ENCODE results near the gene PABPC1L2B. TPM values are rescaled to one million over a fixed set of nuclear protein-coding genes. Genes with fewer than 3 reads are reported as not detected.

The PABPC1L2B gene
- total and polyA plus RNA-seq, 2 of the 8 experiments (the other 6 are each of a cell fraction or from before 2014, with no cell fraction given): 1.5 to 1.7 TPM

- Histone ChIP-seq H3K79me2 (ENCODE audit: control insufficient read depth in 1 of 2, insufficient read depth in 2 of 2, low read length in 2 of 2) (no peaks in the 10 kb centered on the region), H4K91ac (replicated peaks; ENCODE audit: insufficient read length, low read length) (no peak overlapping the region), H4K20me1 (replicated peaks in 1 of 2; ENCODE audit: control insufficient read depth in 1 of 2, insufficient read depth in 2 of 2, low read length in 2 of 2) (no peaks in the 10 kb centered on the region), H3K27me3 (replicated peaks in 1 of 4; ENCODE audit: control insufficient read depth in 3 of 4, extremely low read depth in 1 of 4, insufficient read depth in 3 of 4, low read length in 3 of 4) (no peaks in the 10 kb centered on the region), H3K9me3 (ENCODE audit: insufficient read depth in 2 of 2, low read depth in 1 of 2, low read length in 1 of 2) (no peaks in the 10 kb centered on the region), H3K4me1 (replicated peaks in 1 of 4; ENCODE audit: control insufficient read depth in 3 of 4, insufficient read depth in 4 of 4, low read length in 3 of 4) (no peaks in the 10 kb centered on the region; a peak in 4 of 7 replicates), H3K4me2 (ENCODE audit: insufficient read depth in 1 of 2, low read depth in 2 of 2, low read length in 2 of 2) (no peak overlapping the region), H4K8ac (ENCODE audit: extremely low read depth, insufficient read depth, low read length) (no peak overlapping the region), H3K4me3 (ENCODE audit: extremely low read depth in 1 of 4, insufficient read depth in 2 of 4, low read depth in 3 of 4, low read length in 4 of 4) (no peak overlapping the region), H3K4ac (replicated peaks; ENCODE audit: insufficient read length, low read depth, low read length) (no peak overlapping the region), H2BK15ac (ENCODE audit: low read length) (no peak overlapping the region), H2BK20ac (ENCODE audit: low read length) (no peak overlapping the region), H2BK5ac (ENCODE audit: low read depth, low read length) (no peak overlapping the region), H2AFZ (ENCODE audit: low read length) (no peak overlapping the region), H3K79me1 (ENCODE audit: low read depth, low read length) (no peaks in the 10 kb centered on the region), H3K36me3 (ENCODE audit: control insufficient read depth in 2 of 4, insufficient read depth in 4 of 4, low read length in 3 of 4) (no peaks in the 10 kb centered on the region), H3K56ac (replicated peaks; ENCODE audit: insufficient read length, low read depth, low read length) (no peak overlapping the region), H4K5ac (ENCODE audit: insufficient read length, low read depth, low read length) (no peak overlapping the region), H3K9ac (replicated peaks in 1 of 4; ENCODE audit: extremely low read depth in 1 of 4, low read depth in 3 of 4, low read length in 3 of 4) (no peak overlapping the region), H2BK12ac (ENCODE audit: low read depth, low read length) (no peak overlapping the region), H2BK120ac (replicated peaks; ENCODE audit: low read depth, low read length) (no peak overlapping the region), H3K23me2 (ENCODE audit: low read depth, low read length) (no peaks in the 10 kb centered on the region), H3K18ac (ENCODE audit: extremely low read depth, low read length) (no peak overlapping the region), H2AK5ac (ENCODE audit: low read depth, low read length) (no peak overlapping the region), H3K23ac (ENCODE audit: insufficient read length) (no peak overlapping the region), H3K27ac (ENCODE audit: low read depth, low read length) (no peak overlapping the region), H3K14ac (ENCODE audit: insufficient read length) (no peak overlapping the region)
- no peak for FAIRE-seq
- CTCF ChIA-PET (ENCODE audit: partially characterized antibody): no interaction called here
- POLR2A ChIA-PET (ENCODE audit: partially characterized antibody): no interaction called here
- DNase-seq (ENCODE audit: low read depth in 1 of 2, low spot score in 2 of 2): no peak
- TF ChIP-seq HDAC2 (IDR thresholded peaks at IDR 0.05; ENCODE audit: borderline replicate concordance in 1 of 2, low read depth in 2 of 2, low read length in 2 of 2) (no peak), RXRA (IDR thresholded peaks at IDR 0.05; ENCODE audit: insufficient read depth, low read depth, low read length) (no peak), YY1 (IDR thresholded peaks at IDR 0.05; ENCODE audit: low read depth, low read length) (no peak), CHD2 (IDR thresholded peaks at IDR 0.05; ENCODE audit: low read length) (no peak), SRF (IDR thresholded peaks at IDR 0.05; ENCODE audit: low read depth, low read length) (no peak), SP2 (IDR thresholded peaks at IDR 0.05; ENCODE audit: low read length) (no peak), ASH2L (IDR thresholded peaks at IDR 0.05; ENCODE audit: low read length) (no peak)
- 50% methylated on average over 1 of the region's 1 CpG; no CpG with 5 or more reads in 1 of the 2 experiments for WGBS, 2 experiments (ENCODE audit: extremely low coverage in 1 of 2, insufficient coverage in 1 of 2, insufficient read length in 1 of 2, insufficient replicate concordance in 2 of 2, low coverage in 1 of 2, low lambda C conversion rate in 2 of 2, missing lambda C conversion rate in 1 of 2)
Measured at GRCh38 chrX:73028876-73029275, 26.1 kb downstream of the PABPC1L2B start.
